CD14-positive monocyte (primary cell): ENCODE results near the gene FAM117A. TPM values are rescaled to one million over a fixed set of nuclear protein-coding genes. Genes with fewer than 3 reads are reported as not detected.

ENCODE experiments used
- DNase-seq, 3 donors: peaks; one replicate each; pipeline ENCODE4 v3.0.0-alpha.2; 2011 to 2022
- H2AFZ ChIP-seq: 2 replicates; pipeline ENCODE4 v1.6.0; 2012; ENCODE audit warnings: mild to moderate bottlenecking, low read depth, low read length, inconsistent platforms; ENCODE audit not compliant: insufficient read depth, poor library complexity, severe bottlenecking
- H3K27ac ChIP-seq, 2 donors: 1 replicate in 1 of 2; 2 replicates in 1 of 2; pipeline ENCODE4 v1.5.1; 2012 to 2013; ENCODE audit warnings: low read length in 2 of 2, control low read depth in 1 of 2, inconsistent platforms in 1 of 2, low read depth in 1 of 2, mild to moderate bottlenecking in 1 of 2
- H3K27me3 ChIP-seq, 2 donors: one replicate each; pipeline versions ENCODE4 v1.6.0 to v1.6.1; 2011 to 2013; ENCODE audit warnings: low read length in 2 of 2; ENCODE audit not compliant: control insufficient read depth in 2 of 2, insufficient read depth in 2 of 2
- H3K36me3 ChIP-seq, 2 donors: replicated peaks in 1 of 2; 1 replicate in 1 of 2; 2 replicates in 1 of 2; pipeline versions ENCODE4 v1.5.1 to v1.6.1; 2012 to 2013; ENCODE audit warnings: low read length in 2 of 2, control low read depth in 1 of 2, inconsistent platforms in 1 of 2, mild to moderate bottlenecking in 1 of 2; ENCODE audit not compliant: insufficient read depth in 2 of 2, control insufficient read depth in 1 of 2
- H3K4me1 ChIP-seq, 2 donors: 1 replicate in 1 of 2; 2 replicates in 1 of 2; pipeline versions ENCODE4 v1.5.1 to v1.6.1; 2012 to 2013; ENCODE audit warnings: low read length in 2 of 2, control low read depth in 1 of 2, inconsistent platforms in 1 of 2, mild to moderate bottlenecking in 1 of 2, moderate library complexity in 1 of 2; ENCODE audit not compliant: insufficient read depth in 2 of 2, control insufficient read depth in 1 of 2
- H3K4me2 ChIP-seq: replicated peaks from 2 replicates; pipeline ENCODE3; 2012; ENCODE audit warnings: low read length, moderate library complexity, mild to moderate bottlenecking; ENCODE audit not compliant: poor library complexity, severe bottlenecking; ENCODE audit errors: extremely low read depth
- H3K4me3 ChIP-seq, 3 experiments: fragments of 200-600 bp in 1 of 3; sonication (generic) in 1 of 3; replicated peaks in 1 of 3; 1 replicate in 2 of 3; 2 replicates in 1 of 3; pipeline ENCODE4 v1.5.1; 2011 to 2013; ENCODE audit warnings: low read length in 3 of 3, mild to moderate bottlenecking in 3 of 3, control low read depth in 2 of 3, low read depth in 2 of 3, inconsistent platforms in 1 of 3, moderate library complexity in 1 of 3
- H3K79me2 ChIP-seq: 2 replicates; pipeline ENCODE4 v1.6.0; 2012; ENCODE audit warnings: mild to moderate bottlenecking, control low read depth, inconsistent platforms, low read length, moderate library complexity; ENCODE audit not compliant: insufficient read depth
- H3K9ac ChIP-seq: 2 replicates; pipeline ENCODE4 v1.6.0; 2017; ENCODE audit warnings: low read length, mild to moderate bottlenecking; ENCODE audit not compliant: insufficient read depth, poor library complexity, severe bottlenecking
- H3K9me3 ChIP-seq, 2 donors: replicated peaks in 1 of 2; 1 replicate in 1 of 2; 2 replicates in 1 of 2; pipeline versions ENCODE4 v1.5.1 to v1.6.1; 2012 to 2013; ENCODE audit warnings: low read length in 2 of 2, control low read depth in 1 of 2; ENCODE audit not compliant: control insufficient read depth in 1 of 2, insufficient read depth in 1 of 2
- H4K20me1 ChIP-seq: 2 replicates; pipeline ENCODE4 v1.6.0; 2012; ENCODE audit warnings: mild to moderate bottlenecking, low read length, control low read depth, moderate library complexity; ENCODE audit not compliant: insufficient read depth
- H3K27ac Mint-ChIP-seq, 7 donors: one replicate each; pipeline ENCODE4 v1.8.0; 2020; ENCODE audit warnings: mild to moderate bottlenecking in 7 of 7, mixed read lengths in 7 of 7, moderate library complexity in 6 of 7, inconsistent platforms in 2 of 7
- H3K27me3 Mint-ChIP-seq, 3 donors: one replicate each; pipeline ENCODE4 v1.8.0; 2021 to 2022; ENCODE audit warnings: low read depth in 3 of 3, mild to moderate bottlenecking in 3 of 3, mixed read lengths in 3 of 3, moderate library complexity in 3 of 3, inconsistent platforms in 1 of 3
- H3K36me3 Mint-ChIP-seq, 2 donors: one replicate each; pipeline ENCODE4 v1.8.0; 2020; ENCODE audit warnings: mixed read lengths in 2 of 2, inconsistent platforms in 1 of 2, mild to moderate bottlenecking in 1 of 2
- H3K4me1 Mint-ChIP-seq: one replicate; pipeline ENCODE4 v1.8.0; 2020; ENCODE audit warnings: mild to moderate bottlenecking, mixed read lengths
- H3K4me3 Mint-ChIP-seq, 2 donors: one replicate each; pipeline ENCODE4 v1.8.0; 2020; ENCODE audit warnings: mild to moderate bottlenecking in 2 of 2, mixed read lengths in 2 of 2, moderate library complexity in 1 of 2
- H3K9me3 Mint-ChIP-seq, 7 donors: one replicate each; pipeline ENCODE4 v1.8.0; 2020 to 2022; ENCODE audit warnings: mixed read lengths in 7 of 7, mild to moderate bottlenecking in 6 of 7, moderate library complexity in 6 of 7, inconsistent platforms in 2 of 7
- WGBS: methylation state at CpG from one replicate; pipeline ENCODE4 v1.1.5; 2013; ENCODE audit warnings: missing lambda C conversion rate; ENCODE audit not compliant: insufficient coverage; 5-methylcytosine and 5-hydroxymethylcytosine counted together
- intact Hi-C, 2 donors: fragments of 100-400 bp; cut with micrococcal nuclease; formaldehyde crosslinking; loops; one replicate each; pipeline versions ENCODE4 v1.15.0 to v1.15.1; 2023
- polyA plus RNA-seq, 3 donors: library from polyadenylated mRNA; depleted of rRNA in 1 of 3; unstranded in 2 of 3; stranded (reverse) in 1 of 3; fragments of 300-500 nt in 2 of 3; fragments of >200 nt in 1 of 3; fragmentation: Illumina TruSeq in 2 of 3; gene quantifications; 1 replicate in 2 of 3; 2 replicates in 1 of 3; pipeline ENCODE4 v1.2.3, GENCODE V29; 2012 to 2021
- TF ChIP-seq, protein P1 (sequence below): fragments of 200-600 bp; IDR thresholded peaks from one replicate; pipeline ENCODE4 v1.8.0; 2022; ENCODE audit warnings: antibody characterized with exemption, mild to moderate bottlenecking

FAM117A gene
- polyA plus RNA-seq, 3 donors, result 11.8 to 34.9 (median 17.9) TPM

DNA sequence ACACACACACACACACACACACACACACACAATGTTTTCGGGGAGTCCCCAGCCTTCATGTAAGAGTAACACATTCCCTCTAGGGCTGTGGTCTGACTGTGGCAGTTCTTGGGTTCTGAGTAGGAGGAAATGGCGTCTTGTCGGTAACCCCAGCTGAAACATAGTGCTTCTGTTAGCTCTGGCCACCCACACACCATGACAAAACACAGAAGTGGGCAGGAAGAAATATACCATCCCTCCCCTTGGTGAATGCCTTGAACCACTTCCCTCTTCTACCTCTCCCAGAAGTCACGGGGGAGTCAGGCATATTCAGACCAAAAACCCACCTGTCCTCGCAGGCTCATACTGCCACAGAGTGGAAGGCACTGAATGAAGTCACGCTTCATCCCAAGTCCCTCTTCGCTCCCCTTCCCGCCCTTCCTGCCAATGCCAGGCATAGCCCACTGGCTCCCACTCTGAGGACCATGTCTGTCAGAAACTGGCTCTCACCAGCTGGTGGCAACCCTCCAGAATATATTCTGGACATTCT lies 67.6 kb downstream of the FAM117A start:
- peak overlapping the region; percentile 51 for H2AFZ ChIP-seq
- no peaks in the 10 kb centered on the region for H3K27me3 ChIP-seq
- peak in 1 of 3 donors; percentile 43 for DNase-seq
- TF ChIP-seq, protein P1, sequence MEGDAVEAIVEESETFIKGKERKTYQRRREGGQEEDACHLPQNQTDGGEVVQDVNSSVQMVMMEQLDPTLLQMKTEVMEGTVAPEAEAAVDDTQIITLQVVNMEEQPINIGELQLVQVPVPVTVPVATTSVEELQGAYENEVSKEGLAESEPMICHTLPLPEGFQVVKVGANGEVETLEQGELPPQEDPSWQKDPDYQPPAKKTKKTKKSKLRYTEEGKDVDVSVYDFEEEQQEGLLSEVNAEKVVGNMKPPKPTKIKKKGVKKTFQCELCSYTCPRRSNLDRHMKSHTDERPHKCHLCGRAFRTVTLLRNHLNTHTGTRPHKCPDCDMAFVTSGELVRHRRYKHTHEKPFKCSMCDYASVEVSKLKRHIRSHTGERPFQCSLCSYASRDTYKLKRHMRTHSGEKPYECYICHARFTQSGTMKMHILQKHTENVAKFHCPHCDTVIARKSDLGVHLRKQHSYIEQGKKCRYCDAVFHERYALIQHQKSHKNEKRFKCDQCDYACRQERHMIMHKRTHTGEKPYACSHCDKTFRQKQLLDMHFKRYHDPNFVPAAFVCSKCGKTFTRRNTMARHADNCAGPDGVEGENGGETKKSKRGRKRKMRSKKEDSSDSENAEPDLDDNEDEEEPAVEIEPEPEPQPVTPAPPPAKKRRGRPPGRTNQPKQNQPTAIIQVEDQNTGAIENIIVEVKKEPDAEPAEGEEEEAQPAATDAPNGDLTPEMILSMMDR, result no peak
- H3K4me3 Mint-ChIP-seq, result no peak overlapping the region
- H3K79me2 ChIP-seq, result no peaks in the 10 kb centered on the region
- H3K4me3 ChIP-seq, result no peak overlapping the region
- intact Hi-C loops, result loop anchor here in 1 of 2 donors (10.0 kb wide), 1 partner anchor 81 kb away; no protein-coding TSS in a partner anchor
- H3K4me2 ChIP-seq, result no peak overlapping the region
- H3K27ac Mint-ChIP-seq, result peak overlapping the region in 3 of 7 donors; percentile 29 to 72 (median 60)
- 33% methylated on average over 4 of the region's 8 CpGs for WGBS
- H3K4me1 ChIP-seq, result peaks cover 15 to 18% of the 10 kb centered on the region in 2 donors
- peaks cover 23% of the 10 kb centered on the region for H3K4me1 Mint-ChIP-seq
- H3K36me3 Mint-ChIP-seq, result peaks cover 22% of the 10 kb centered on the region in 2 donors
- H3K27ac ChIP-seq, result no peak overlapping the region
- H3K27me3 Mint-ChIP-seq, result peaks cover 1 to 7% (median 5%) of the 10 kb centered on the region in 3 donors
- H3K9ac ChIP-seq, result no peak overlapping the region
- H3K36me3 ChIP-seq, result peaks cover 13 to 22% of the 10 kb centered on the region in 2 donors
- no peaks in the 10 kb centered on the region for H3K9me3 ChIP-seq
- H3K9me3 Mint-ChIP-seq, result no peaks in the 10 kb centered on the region
- no peaks in the 10 kb centered on the region for H4K20me1 ChIP-seq

DNA sequence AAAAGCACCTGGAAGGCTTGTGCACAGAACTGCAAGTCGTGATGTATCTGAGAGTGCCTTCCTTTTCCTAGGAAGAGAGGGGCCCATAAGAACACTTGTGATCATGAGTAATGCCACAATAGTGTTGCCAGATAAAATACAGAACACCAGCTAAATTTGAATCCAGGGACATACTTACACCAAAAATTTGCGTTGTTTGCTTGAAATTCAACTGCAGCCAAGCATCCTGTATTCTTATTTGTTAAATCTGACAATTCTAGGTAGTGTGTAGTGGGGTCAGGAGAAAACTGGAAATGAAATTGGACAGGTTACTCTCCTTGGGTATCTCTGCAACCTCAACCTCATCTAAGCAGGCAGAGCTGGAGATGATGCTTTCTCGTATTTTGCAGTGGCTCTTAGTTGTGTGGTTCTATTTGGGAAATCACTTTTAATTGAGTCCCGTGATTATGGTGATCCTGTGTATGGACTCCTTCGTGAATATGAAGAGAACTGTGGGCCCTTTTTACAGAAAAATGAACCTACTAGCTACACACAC lies 68.2 kb downstream of the FAM117A start:
- Mint-ChIP-seq H3K27me3 (peaks cover 1 to 7% (median 5%) of the 10 kb centered on the region in 3 donors), H3K4me1 (peaks cover 23% of the 10 kb centered on the region)

More for the DNA sequence above, 68.2 kb downstream of the FAM117A start:
- Histone ChIP-seq H3K4me3 (no peak overlapping the region), H3K4me1 (peaks cover 15 to 18% of the 10 kb centered on the region in 2 donors), H3K4me2 (no peak overlapping the region), H3K27ac (no peak overlapping the region), H3K79me2 (no peaks in the 10 kb centered on the region), H4K20me1 (no peaks in the 10 kb centered on the region), H3K9ac (no peak overlapping the region), H3K36me3 (peaks cover 8 to 17% of the 10 kb centered on the region in 2 donors), H2AFZ (peak overlapping the region; percentile 51), H3K27me3 (no peaks in the 10 kb centered on the region), H3K9me3 (no peaks in the 10 kb centered on the region)
- Mint-ChIP-seq H3K36me3 (peaks cover 16 to 17% of the 10 kb centered on the region in 2 donors), H3K4me3 (no peak overlapping the region), H3K27ac (peak overlapping the region in 2 of 7 donors; percentile 25 to 28), H3K9me3 (no peaks in the 10 kb centered on the region)
- DNase-seq, result no peak
- TF ChIP-seq, protein P1, result peak; percentile 43
- 0% methylated on average over 1 of the region's 5 CpGs for WGBS
- intact Hi-C loops, result loop anchor here (1.0 to 10.0 kb wide), 3 partner anchors 81 to 127 kb away; no protein-coding TSS in a partner anchor
